HCT116 (cell line): ENCODE measurements around the gene UBTF.

Experiments used
- ELF1 ChIP-seq: IDR thresholded peaks from 2 replicates; pipeline ENCODE4 v1.6.1; 2012; ENCODE audit warnings: low read depth, borderline replicate concordance
- EZH2 ChIP-seq: fragments of 200-600 bp; sonication (generic); IDR thresholded peaks from 2 replicates; pipeline ENCODE4 v1.6.1; 2017; ENCODE audit warnings: antibody characterized with exemption, mixed run types
- EZH2phosphoT487 ChIP-seq: fragments of 200-600 bp; IDR thresholded peaks from 2 replicates; pipeline ENCODE4 v1.6.1; 2018; ENCODE audit warnings: antibody characterized with exemption, borderline replicate concordance
- JUND ChIP-seq: IDR thresholded peaks from 2 replicates; pipeline ENCODE4 v1.6.1; 2012
- POLR2A ChIP-seq: IDR thresholded peaks from 2 replicates; pipeline ENCODE4 v1.7.0; 2011; ENCODE audit warnings: borderline replicate concordance; ENCODE audit not compliant: insufficient read depth, insufficient read length; ENCODE audit errors: extremely low read depth
- POLR2AphosphoS5 ChIP-seq: IDR thresholded peaks from 2 replicates; pipeline ENCODE4 v1.6.1; 2011; ENCODE audit warnings: mild to moderate bottlenecking, low read depth, low read length, moderate library complexity
- RAD21 ChIP-seq: IDR thresholded peaks from 2 replicates; pipeline ENCODE4 v1.6.1; 2012; ENCODE audit warnings: low read depth, mild to moderate bottlenecking
- SIN3A ChIP-seq: IDR thresholded peaks from 2 replicates; pipeline ENCODE4 v1.6.1; 2012; ENCODE audit warnings: low read depth
- ZFX ChIP-seq: fragments of 450-650 bp; IDR thresholded peaks from 2 replicates; pipeline ENCODE4 v1.6.1; 2017
- TF ChIP-seq, protein P1 (sequence below), 3 experiments: fragments of 200-600 bp in 1 of 3; sonication (generic) in 1 of 3; IDR thresholded peaks in 2 of 3; conservative IDR thresholded peaks in 1 of 3; 2 replicates each; pipeline ENCODE4 v1.5.1; 2012 to 2017; ENCODE audit warnings: low read depth in 2 of 3, low read length in 2 of 3, antibody characterized with exemption in 1 of 3, borderline replicate concordance in 1 of 3, control low read depth in 1 of 3, mild to moderate bottlenecking in 1 of 3, mixed read lengths in 1 of 3, mixed run types in 1 of 3, moderate library complexity in 1 of 3; ENCODE audit not compliant: insufficient read depth in 1 of 3
- TF ChIP-seq, protein P2 (sequence below): IDR thresholded peaks from 2 replicates; pipeline ENCODE4 v1.6.1; 2011; ENCODE audit warnings: mild to moderate bottlenecking, low read length, moderate library complexity; ENCODE audit not compliant: insufficient replicate concordance; ENCODE audit errors: extremely low read depth
- TF ChIP-seq, protein P3 (sequence below): IDR thresholded peaks from 2 replicates; pipeline ENCODE4 v1.6.1; 2012; ENCODE audit warnings: low read depth
- TF ChIP-seq, protein P4 (sequence below): IDR thresholded peaks from 2 replicates; pipeline ENCODE4 v1.6.1; 2012

DNA sequence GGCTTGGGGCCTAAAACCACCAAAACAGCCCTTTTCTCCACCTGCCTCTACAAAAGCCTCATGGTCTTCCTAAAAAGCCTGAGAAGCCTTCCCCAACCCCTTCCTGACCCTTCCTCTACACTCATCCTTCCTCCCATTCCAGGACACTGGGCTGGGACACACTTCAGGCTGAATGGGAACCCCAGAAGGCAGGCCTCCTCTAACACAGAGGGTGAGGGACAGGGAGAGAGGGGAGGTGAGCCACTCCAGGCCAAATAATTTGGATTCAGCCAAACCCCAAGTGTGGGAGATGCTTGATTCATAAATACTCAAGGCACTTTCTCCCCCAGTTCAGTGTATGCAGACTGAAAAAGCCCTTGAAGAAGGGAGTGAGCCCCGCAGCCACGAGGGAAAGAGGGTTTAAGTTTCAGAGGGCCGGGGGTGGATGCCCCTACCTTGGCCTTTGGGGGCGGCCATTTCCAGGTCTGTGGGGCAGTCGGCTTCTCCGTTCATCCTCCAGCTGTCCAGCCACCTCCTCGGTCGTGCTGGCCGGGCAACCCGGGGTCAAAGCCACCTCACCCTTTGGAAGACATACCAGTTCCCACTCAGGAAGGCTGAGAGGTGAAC lies 1.6 kb downstream of the UBTF start:
- no peak for TF ChIP-seq POLR2AphosphoS5
- TF ChIP-seq, protein P1, sequence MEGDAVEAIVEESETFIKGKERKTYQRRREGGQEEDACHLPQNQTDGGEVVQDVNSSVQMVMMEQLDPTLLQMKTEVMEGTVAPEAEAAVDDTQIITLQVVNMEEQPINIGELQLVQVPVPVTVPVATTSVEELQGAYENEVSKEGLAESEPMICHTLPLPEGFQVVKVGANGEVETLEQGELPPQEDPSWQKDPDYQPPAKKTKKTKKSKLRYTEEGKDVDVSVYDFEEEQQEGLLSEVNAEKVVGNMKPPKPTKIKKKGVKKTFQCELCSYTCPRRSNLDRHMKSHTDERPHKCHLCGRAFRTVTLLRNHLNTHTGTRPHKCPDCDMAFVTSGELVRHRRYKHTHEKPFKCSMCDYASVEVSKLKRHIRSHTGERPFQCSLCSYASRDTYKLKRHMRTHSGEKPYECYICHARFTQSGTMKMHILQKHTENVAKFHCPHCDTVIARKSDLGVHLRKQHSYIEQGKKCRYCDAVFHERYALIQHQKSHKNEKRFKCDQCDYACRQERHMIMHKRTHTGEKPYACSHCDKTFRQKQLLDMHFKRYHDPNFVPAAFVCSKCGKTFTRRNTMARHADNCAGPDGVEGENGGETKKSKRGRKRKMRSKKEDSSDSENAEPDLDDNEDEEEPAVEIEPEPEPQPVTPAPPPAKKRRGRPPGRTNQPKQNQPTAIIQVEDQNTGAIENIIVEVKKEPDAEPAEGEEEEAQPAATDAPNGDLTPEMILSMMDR (IDR thresholded peaks at IDR 0.05 in 2 of 3, conservative IDR thresholded peaks at IDR 0.05 in 1 of 3; ENCODE audit: borderline replicate concordance in 1 of 3, insufficient read depth in 1 of 3, low read depth in 2 of 3, low read length in 2 of 3) = no peak
- TF ChIP-seq ELF1 = no peak
- TF ChIP-seq EZH2 = no peak
- no peak for TF ChIP-seq SIN3A
- no peak for TF ChIP-seq RAD21
- no peak for TF ChIP-seq POLR2A
- TF ChIP-seq, protein P2, sequence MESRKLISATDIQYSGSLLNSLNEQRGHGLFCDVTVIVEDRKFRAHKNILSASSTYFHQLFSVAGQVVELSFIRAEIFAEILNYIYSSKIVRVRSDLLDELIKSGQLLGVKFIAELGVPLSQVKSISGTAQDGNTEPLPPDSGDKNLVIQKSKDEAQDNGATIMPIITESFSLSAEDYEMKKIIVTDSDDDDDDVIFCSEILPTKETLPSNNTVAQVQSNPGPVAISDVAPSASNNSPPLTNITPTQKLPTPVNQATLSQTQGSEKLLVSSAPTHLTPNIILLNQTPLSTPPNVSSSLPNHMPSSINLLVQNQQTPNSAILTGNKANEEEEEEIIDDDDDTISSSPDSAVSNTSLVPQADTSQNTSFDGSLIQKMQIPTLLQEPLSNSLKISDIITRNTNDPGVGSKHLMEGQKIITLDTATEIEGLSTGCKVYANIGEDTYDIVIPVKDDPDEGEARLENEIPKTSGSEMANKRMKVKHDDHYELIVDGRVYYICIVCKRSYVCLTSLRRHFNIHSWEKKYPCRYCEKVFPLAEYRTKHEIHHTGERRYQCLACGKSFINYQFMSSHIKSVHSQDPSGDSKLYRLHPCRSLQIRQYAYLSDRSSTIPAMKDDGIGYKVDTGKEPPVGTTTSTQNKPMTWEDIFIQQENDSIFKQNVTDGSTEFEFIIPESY = no peak
- TF ChIP-seq, protein P3, sequence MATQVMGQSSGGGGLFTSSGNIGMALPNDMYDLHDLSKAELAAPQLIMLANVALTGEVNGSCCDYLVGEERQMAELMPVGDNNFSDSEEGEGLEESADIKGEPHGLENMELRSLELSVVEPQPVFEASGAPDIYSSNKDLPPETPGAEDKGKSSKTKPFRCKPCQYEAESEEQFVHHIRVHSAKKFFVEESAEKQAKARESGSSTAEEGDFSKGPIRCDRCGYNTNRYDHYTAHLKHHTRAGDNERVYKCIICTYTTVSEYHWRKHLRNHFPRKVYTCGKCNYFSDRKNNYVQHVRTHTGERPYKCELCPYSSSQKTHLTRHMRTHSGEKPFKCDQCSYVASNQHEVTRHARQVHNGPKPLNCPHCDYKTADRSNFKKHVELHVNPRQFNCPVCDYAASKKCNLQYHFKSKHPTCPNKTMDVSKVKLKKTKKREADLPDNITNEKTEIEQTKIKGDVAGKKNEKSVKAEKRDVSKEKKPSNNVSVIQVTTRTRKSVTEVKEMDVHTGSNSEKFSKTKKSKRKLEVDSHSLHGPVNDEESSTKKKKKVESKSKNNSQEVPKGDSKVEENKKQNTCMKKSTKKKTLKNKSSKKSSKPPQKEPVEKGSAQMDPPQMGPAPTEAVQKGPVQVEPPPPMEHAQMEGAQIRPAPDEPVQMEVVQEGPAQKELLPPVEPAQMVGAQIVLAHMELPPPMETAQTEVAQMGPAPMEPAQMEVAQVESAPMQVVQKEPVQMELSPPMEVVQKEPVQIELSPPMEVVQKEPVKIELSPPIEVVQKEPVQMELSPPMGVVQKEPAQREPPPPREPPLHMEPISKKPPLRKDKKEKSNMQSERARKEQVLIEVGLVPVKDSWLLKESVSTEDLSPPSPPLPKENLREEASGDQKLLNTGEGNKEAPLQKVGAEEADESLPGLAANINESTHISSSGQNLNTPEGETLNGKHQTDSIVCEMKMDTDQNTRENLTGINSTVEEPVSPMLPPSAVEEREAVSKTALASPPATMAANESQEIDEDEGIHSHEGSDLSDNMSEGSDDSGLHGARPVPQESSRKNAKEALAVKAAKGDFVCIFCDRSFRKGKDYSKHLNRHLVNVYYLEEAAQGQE = no peak
- no peak for TF ChIP-seq EZH2phosphoT487
- TF ChIP-seq, protein P4, sequence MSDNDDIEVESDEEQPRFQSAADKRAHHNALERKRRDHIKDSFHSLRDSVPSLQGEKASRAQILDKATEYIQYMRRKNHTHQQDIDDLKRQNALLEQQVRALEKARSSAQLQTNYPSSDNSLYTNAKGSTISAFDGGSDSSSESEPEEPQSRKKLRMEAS = no peak
- no peak for TF ChIP-seq JUND
- TF ChIP-seq ZFX = 0 out of 2 replicates have a peak, but pooled peaks have one; percentile 20
